IPS-NIHi7 (cell line): ENCODE measurements around the gene HNF4A.

ENCODE experiments used
- DNase-seq: peaks from one replicate; pipeline ENCODE4 v3.0.0; 2012; ENCODE audit warnings: mixed read lengths; ENCODE audit errors: extremely low spot score

HNF4A gene

GRCh38 chr20:44424039-44424495 is 68.6 kb downstream of the HNF4A start:
- DNase-seq, result no peak

GRCh38 chr20:44425923-44426322 is 70.4 kb downstream of the HNF4A start:
- no peak for DNase-seq

GRCh38 chr20:44426879-44427790 is 71.6 kb downstream of the HNF4A start:
- no peak for DNase-seq

GRCh38 chr20:44427804-44428173 is 72.3 kb downstream of the HNF4A start:
- no peak for DNase-seq

- no peak for DNase-seq
Observed at GRCh38 chr20:44428174-44429016, 72.9 kb downstream of the HNF4A start.

GRCh38 chr20:44429017-44429339 is 73.5 kb downstream of the HNF4A start:
- no peak for DNase-seq

GRCh38 chr20:44429419-44430269 is 74.1 kb downstream of the HNF4A start:
- DNase-seq, result no peak

- DNase-seq, result no peak
Observed at GRCh38 chr20:44430270-44431065, 75.0 kb downstream of the HNF4A start.

- no peak for DNase-seq
Observed at GRCh38 chr20:44431118-44431501, 75.6 kb downstream of the HNF4A start.

GRCh38 chr20:44431502-44432234 is 76.2 kb downstream of the HNF4A start:
- DNase-seq, result no peak

- no peak for DNase-seq
Observed at GRCh38 chr20:44432618-44433577, 77.4 kb downstream of the HNF4A start.

GRCh38 chr20:44433751-44434538 is 78.4 kb downstream of the HNF4A start:
- no peak for DNase-seq

- no peak for DNase-seq
Observed at GRCh38 chr20:44435630-44436335, 80.3 kb downstream of the HNF4A start.

- no peak for DNase-seq
Observed at GRCh38 chr20:44436393-44436792, 80.9 kb downstream of the HNF4A start.

GRCh38 chr20:44437497-44437896 is 82.0 kb downstream of the HNF4A start:
- no peak for DNase-seq

GRCh38 chr20:44438782-44439181 is 83.3 kb downstream of the HNF4A start:
- DNase-seq, result no peak

GRCh38 chr20:44439318-44439717 is 83.8 kb downstream of the HNF4A start:
- no peak for DNase-seq
